Measurements from ENCODE around the gene UNC80. TPM values are rescaled to one million over a fixed set of nuclear protein-coding genes. Genes with fewer than 3 reads are reported as not detected.

UNC80 gene
- total and polyA plus RNA-seq, 2 donors (not counting 1 experiment from before 2014, with no cell fraction given) = not detected

DNA sequence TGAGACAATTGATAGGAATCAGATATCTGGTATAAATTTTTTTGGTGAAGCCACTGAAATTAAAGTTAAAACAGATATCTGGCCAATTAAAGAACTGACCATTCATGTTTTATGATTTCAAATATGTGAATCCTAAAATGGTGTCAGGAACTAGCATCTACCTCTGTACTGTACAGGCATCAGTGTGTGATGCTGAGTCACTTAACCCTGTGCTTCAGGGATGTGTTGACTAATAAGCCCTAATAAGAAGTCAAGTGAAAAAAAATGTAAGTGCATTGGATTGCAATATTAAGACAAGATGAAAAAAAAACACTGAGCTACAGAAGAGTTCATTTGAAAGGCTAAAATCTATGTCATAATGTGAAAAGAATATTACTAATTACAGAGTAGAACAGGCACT lies 9.1 kb upstream of the UNC80 start:
- Histone ChIP-seq H3K27ac (ENCODE audit: low read length in 2 of 2) (no peak overlapping the region), H3K4me3 (ENCODE audit: control extremely low read depth in 1 of 5, extremely low read depth in 1 of 5, insufficient read depth in 1 of 5, low read depth in 2 of 5, low read length in 4 of 5) (no peak overlapping the region), H3K36me3 (replicated peaks in 1 of 2; ENCODE audit: control extremely low read depth in 1 of 2, control insufficient read depth in 1 of 2, extremely low read depth in 1 of 2, insufficient read depth in 2 of 2, low read length in 1 of 2) (no peaks in the 10 kb centered on the region), H3K4me2 (replicated peaks; ENCODE audit: low read depth, low read length, poor library complexity, severe bottlenecking) (no peak overlapping the region), H3K27me3 (replicated peaks in 1 of 4; ENCODE audit: control extremely low read depth in 1 of 4, control insufficient read depth in 3 of 4, insufficient read depth in 4 of 4, low read length in 3 of 4) (no peaks in the 10 kb centered on the region), H3K9ac (ENCODE audit: low read length) (no peak overlapping the region), H3K4me1 (ENCODE audit: control insufficient read depth in 2 of 2, insufficient read depth in 2 of 2, low read length in 2 of 2) (no peaks in the 10 kb centered on the region), H3K9me3 (ENCODE audit: control extremely low read depth in 1 of 3, control insufficient read depth in 2 of 3, insufficient read depth in 1 of 3, low read length in 2 of 3) (no peaks in the 10 kb centered on the region), H4K20me1 (ENCODE audit: control insufficient read depth, insufficient read depth, low read length, poor library complexity, severe bottlenecking) (no peaks in the 10 kb centered on the region), H3K79me2 (ENCODE audit: control insufficient read depth, insufficient read depth, low read length) (no peaks in the 10 kb centered on the region), H2AFZ (ENCODE audit: insufficient read depth, low read depth, low read length, poor library complexity, severe bottlenecking) (no peak overlapping the region)
- ChIA-PET CTCF (no interaction called here), POLR2A (no interaction called here)
- no peaks in the 10 kb centered on the region for H3K9me3 Mint-ChIP-seq (ENCODE audit: insufficient read depth)
- H3K27me3 Mint-ChIP-seq = peaks cover 5% of the 10 kb centered on the region
- TF ChIP-seq EZH2 (IDR thresholded peaks at IDR 0.05; ENCODE audit: borderline replicate concordance, insufficient read depth, low read depth, low read length, poor library complexity, severe bottlenecking) (no peak), CTCF (IDR thresholded peaks at IDR 0.05) (no peak)
- no peak overlapping the region for H3K27ac Mint-ChIP-seq
- DNase-seq (no peak), ATAC-seq (ENCODE audit: low read depth) (no peak)
- H3K4me1 Mint-ChIP-seq = no peaks in the 10 kb centered on the region
- no peak overlapping the region for H3K4me3 Mint-ChIP-seq
- intact Hi-C loops (cut with micrococcal nuclease) = no loop called here

GRCh38 chr2:209763106-209763505 lies 8.5 kb upstream of the UNC80 start:
- H3K4me2 ChIP-seq (replicated peaks; ENCODE audit: low read depth, low read length, poor library complexity, severe bottlenecking) = no peak overlapping the region
- Mint-ChIP-seq H3K27ac (no peak overlapping the region), H3K4me1 (no peaks in the 10 kb centered on the region), H3K27me3 (no peaks in the 10 kb centered on the region), H3K4me3 (no peak overlapping the region), H3K9me3 (ENCODE audit: insufficient read depth) (no peaks in the 10 kb centered on the region)
- CTCF ChIA-PET = no interaction called here
- H3K9me3 ChIP-seq (ENCODE audit: control extremely low read depth in 1 of 3, control insufficient read depth in 2 of 3, insufficient read depth in 1 of 3, low read length in 2 of 3) = no peaks in the 10 kb centered on the region
- DNase-seq (no peak), ATAC-seq (ENCODE audit: low read depth) (no peak)
- H3K79me2 ChIP-seq (ENCODE audit: control insufficient read depth, insufficient read depth, low read length) = no peaks in the 10 kb centered on the region
- no peaks in the 10 kb centered on the region for H3K27me3 ChIP-seq (replicated peaks in 1 of 4; ENCODE audit: control extremely low read depth in 1 of 4, control insufficient read depth in 3 of 4, insufficient read depth in 4 of 4, low read length in 3 of 4)
- POLR2A ChIA-PET = no interaction called here
- no peaks in the 10 kb centered on the region for H3K36me3 ChIP-seq (replicated peaks in 1 of 2; ENCODE audit: control extremely low read depth in 1 of 2, control insufficient read depth in 1 of 2, extremely low read depth in 1 of 2, insufficient read depth in 2 of 2, low read length in 1 of 2)
- H3K27ac ChIP-seq (ENCODE audit: low read length in 2 of 2) = no peak overlapping the region
- H4K20me1 ChIP-seq (ENCODE audit: control insufficient read depth, insufficient read depth, low read length, poor library complexity, severe bottlenecking) = no peaks in the 10 kb centered on the region
- TF ChIP-seq CTCF (IDR thresholded peaks at IDR 0.05) = no peak
- no peak for TF ChIP-seq EZH2 (IDR thresholded peaks at IDR 0.05; ENCODE audit: borderline replicate concordance, insufficient read depth, low read depth, low read length, poor library complexity, severe bottlenecking)
- no CpG with 5 or more reads among the region's 3 CpGs for WGBS (ENCODE audit: insufficient coverage)
- no peaks in the 10 kb centered on the region for H3K4me1 ChIP-seq (ENCODE audit: control insufficient read depth in 2 of 2, insufficient read depth in 2 of 2, low read length in 2 of 2)
- H3K4me3 ChIP-seq (ENCODE audit: control extremely low read depth in 1 of 5, extremely low read depth in 1 of 5, insufficient read depth in 1 of 5, low read depth in 2 of 5, low read length in 4 of 5) = no peak overlapping the region
- intact Hi-C loops (cut with micrococcal nuclease) = no loop called here
- H2AFZ ChIP-seq (ENCODE audit: insufficient read depth, low read depth, low read length, poor library complexity, severe bottlenecking) = no peak overlapping the region
- no peak overlapping the region for H3K9ac ChIP-seq (ENCODE audit: low read length)

All from B cell (primary cell).